Esophagus squamous epithelium (tissue), 5 donors: ENCODE results near the gene NR3C2. TPM values are rescaled to one million over a fixed set of nuclear protein-coding genes. Genes with fewer than 3 reads are reported as not detected.

Source experiments
- DNase-seq: peaks from one replicate; lab custom pipeline; 2025; lab: John Stamatoyannopoulos, UW
- H3K27ac ChIP-seq, 4 donors: fragments of 200-600 bp; sonication (generic); one replicate each; pipeline ENCODE4 v1.5.1; 2016 to 2019; ENCODE audit warnings: mild to moderate bottlenecking in 1 of 4
- H3K27me3 ChIP-seq, 4 donors: fragments of 200-600 bp; sonication (generic); 1 replicate in 3 of 4; 2 replicates in 1 of 4; pipeline versions ENCODE4 v1.5.1 to v1.6.0; 2017 to 2021; ENCODE audit warnings: antibody characterized with exemption in 1 of 4
- H3K36me3 ChIP-seq, 3 donors: fragments of 200-600 bp; sonication (generic); one replicate each; pipeline ENCODE4 v1.5.1; 2016 to 2019
- H3K4me1 ChIP-seq, 3 donors: fragments of 200-600 bp; sonication (generic); one replicate each; pipeline ENCODE4 v1.5.1; 2017 to 2019
- H3K4me3 ChIP-seq, 4 donors: fragments of 200-600 bp; sonication (generic); 1 replicate in 3 of 4; 2 replicates in 1 of 4; pipeline ENCODE4 v1.5.1; 2016 to 2019; ENCODE audit warnings: mild to moderate bottlenecking in 2 of 4, moderate library complexity in 1 of 4
- H3K9me3 ChIP-seq, 3 donors: fragments of 200-600 bp; sonication (generic); one replicate each; pipeline ENCODE4 v1.5.1; 2016 to 2019
- CTCF ChIP-seq, 6 experiments: fragments of 450-650 bp in 4 of 6; fragments of 200-600 bp in 2 of 6; sonication (generic) in 2 of 6; IDR thresholded peaks; one replicate each; pipeline ENCODE4 v1.5.1; 2016 to 2019; ENCODE audit warnings: antibody characterized with exemption in 6 of 6, mild to moderate bottlenecking in 4 of 6, moderate library complexity in 4 of 6
- POLR2A ChIP-seq, 4 donors: fragments of 450-650 bp; IDR thresholded peaks; one replicate each; pipeline ENCODE4 v1.6.1; 2017; ENCODE audit warnings: antibody characterized with exemption in 4 of 4, mild to moderate bottlenecking in 4 of 4, moderate library complexity in 3 of 4
- WGBS, 2 donors: methylation state at CpG; one replicate each; pipeline ENCODE4 v1.1.5; 2018; 5-methylcytosine and 5-hydroxymethylcytosine counted together
- intact Hi-C: fragments of 100-400 bp; cut with DNase I; formaldehyde crosslinking; loops from one replicate; pipeline ENCODE4 v1.15.0; 2022
- total RNA-seq, 4 donors: library from RNA; depleted of rRNA; stranded (reverse); fragments of >200 nt; gene quantifications; one replicate each; pipeline ENCODE4 v1.1.0, GENCODE V29; 2016
- donor health status: DM: yes; HTN: yes; CAD: no.

NR3C2 gene
- total RNA-seq, 4 donors from 2014 or later, result 1.2 to 5.3 (median 2.3) TPM

- no peaks in the 10 kb centered on the region for H3K4me1 ChIP-seq
- TF ChIP-seq POLR2A (IDR thresholded peaks at IDR 0.05), result no peak
- TF ChIP-seq CTCF (IDR thresholded peaks at IDR 0.05), result no peak
- intact Hi-C loops, result no loop called here
- H3K4me3 ChIP-seq, result no peak overlapping the region
- WGBS, 2 donors, result 73 to 77% methylated on average over 4 of the region's 4 CpGs
- H3K9me3 ChIP-seq, result no peaks in the 10 kb centered on the region
- no peaks in the 10 kb centered on the region for H3K27me3 ChIP-seq
- H3K36me3 ChIP-seq, result peaks cover 0 to 12% (median 0%) of the 10 kb centered on the region in 3 donors
- DNase-seq, result no peak
- no peak overlapping the region for H3K27ac ChIP-seq
Observed at GRCh38 chr4:148151806-148152205, 290.4 kb downstream of the NR3C2 start.

GRCh38 chr4:148145475-148145874 lies 296.7 kb downstream of the NR3C2 start:
- Histone ChIP-seq H3K4me3 (no peak overlapping the region), H3K4me1 (no peaks in the 10 kb centered on the region), H3K9me3 (no peaks in the 10 kb centered on the region), H3K27ac (no peak overlapping the region), H3K36me3 (peaks cover 0 to 3% (median 0%) of the 10 kb centered on the region in 3 donors), H3K27me3 (no peaks in the 10 kb centered on the region)
- DNase-seq, result no peak
- intact Hi-C loops, result no loop called here
- WGBS, 2 donors, result 78 to 97% methylated on average over 4 to 6 of the region's 6 CpGs
- TF ChIP-seq POLR2A (IDR thresholded peaks at IDR 0.05), result no peak
- no peak for TF ChIP-seq CTCF (IDR thresholded peaks at IDR 0.05)

GRCh38 chr4:148143174-148143573 lies 299.0 kb downstream of the NR3C2 start:
- no peak for DNase-seq
- 82 to 83% methylated on average over 4 of the region's 4 CpGs for WGBS, 2 donors

GRCh38 chr4:148141501-148141900 lies 300.7 kb downstream of the NR3C2 start:
- WGBS, 2 donors, result 73 to 78% methylated on average over 3 of the region's 3 CpGs
- DNase-seq, result no peak
- H3K4me3 ChIP-seq, result no peak overlapping the region
- H3K27me3 ChIP-seq, result no peaks in the 10 kb centered on the region
- no peaks in the 10 kb centered on the region for H3K4me1 ChIP-seq
- no peaks in the 10 kb centered on the region for H3K36me3 ChIP-seq
- H3K27ac ChIP-seq, result no peak overlapping the region
- TF ChIP-seq POLR2A (IDR thresholded peaks at IDR 0.05) (no peak), CTCF (IDR thresholded peaks at IDR 0.05) (no peak)
- intact Hi-C loops, result no loop called here
- H3K9me3 ChIP-seq, result no peaks in the 10 kb centered on the region

More at GRCh38 chr4:148143174-148143573, 299.0 kb downstream of the NR3C2 start:
- no peak overlapping the region for H3K4me3 ChIP-seq
- no peak for TF ChIP-seq CTCF (IDR thresholded peaks at IDR 0.05)
- no peak for TF ChIP-seq POLR2A (IDR thresholded peaks at IDR 0.05)
- intact Hi-C loops, result no loop called here
- H3K4me1 ChIP-seq, result no peaks in the 10 kb centered on the region
- H3K27ac ChIP-seq, result no peak overlapping the region
- no peaks in the 10 kb centered on the region for H3K9me3 ChIP-seq
- H3K27me3 ChIP-seq, result no peaks in the 10 kb centered on the region
- H3K36me3 ChIP-seq, result no peaks in the 10 kb centered on the region

- TF ChIP-seq POLR2A (IDR thresholded peaks at IDR 0.05) (no peak), CTCF (IDR thresholded peaks at IDR 0.05) (no peak)
- intact Hi-C loops, result no loop called here
- H3K36me3 ChIP-seq, result no peaks in the 10 kb centered on the region
- no peak overlapping the region for H3K27ac ChIP-seq
- H3K4me1 ChIP-seq, result no peaks in the 10 kb centered on the region
- 67 to 74% methylated on average over 1 of the region's 1 CpG for WGBS, 2 donors
- H3K9me3 ChIP-seq, result peaks cover 0 to 30% (median 20%) of the 10 kb centered on the region in 3 donors
- no peaks in the 10 kb centered on the region for H3K27me3 ChIP-seq
- no peak overlapping the region for H3K4me3 ChIP-seq
- no peak for DNase-seq
Observed at GRCh38 chr4:148126825-148127224, 315.4 kb downstream of the NR3C2 start.
